CD14-positive monocyte (primary cell): Measurements from ENCODE around the gene CCDC40. TPM values are rescaled to one million over a fixed set of nuclear protein-coding genes. Genes with fewer than 3 reads are reported as not detected.

ENCODE experiments used
- DNase-seq, 3 donors: peaks; one replicate each; pipeline ENCODE4 v3.0.0-alpha.2; 2011 to 2022
- H2AFZ ChIP-seq: 2 replicates; pipeline ENCODE4 v1.6.0; 2012; ENCODE audit warnings: mild to moderate bottlenecking, low read depth, low read length, inconsistent platforms; ENCODE audit not compliant: insufficient read depth, poor library complexity, severe bottlenecking
- H3K27ac ChIP-seq, 2 donors: 1 replicate in 1 of 2; 2 replicates in 1 of 2; pipeline ENCODE4 v1.5.1; 2012 to 2013; ENCODE audit warnings: low read length in 2 of 2, control low read depth in 1 of 2, inconsistent platforms in 1 of 2, low read depth in 1 of 2, mild to moderate bottlenecking in 1 of 2
- H3K27me3 ChIP-seq, 2 donors: one replicate each; pipeline versions ENCODE4 v1.6.0 to v1.6.1; 2011 to 2013; ENCODE audit warnings: low read length in 2 of 2; ENCODE audit not compliant: control insufficient read depth in 2 of 2, insufficient read depth in 2 of 2
- H3K36me3 ChIP-seq, 2 donors: replicated peaks in 1 of 2; 1 replicate in 1 of 2; 2 replicates in 1 of 2; pipeline versions ENCODE4 v1.5.1 to v1.6.1; 2012 to 2013; ENCODE audit warnings: low read length in 2 of 2, control low read depth in 1 of 2, inconsistent platforms in 1 of 2, mild to moderate bottlenecking in 1 of 2; ENCODE audit not compliant: insufficient read depth in 2 of 2, control insufficient read depth in 1 of 2
- H3K4me1 ChIP-seq, 2 donors: 1 replicate in 1 of 2; 2 replicates in 1 of 2; pipeline versions ENCODE4 v1.5.1 to v1.6.1; 2012 to 2013; ENCODE audit warnings: low read length in 2 of 2, control low read depth in 1 of 2, inconsistent platforms in 1 of 2, mild to moderate bottlenecking in 1 of 2, moderate library complexity in 1 of 2; ENCODE audit not compliant: insufficient read depth in 2 of 2, control insufficient read depth in 1 of 2
- H3K4me2 ChIP-seq: replicated peaks from 2 replicates; pipeline ENCODE3; 2012; ENCODE audit warnings: low read length, moderate library complexity, mild to moderate bottlenecking; ENCODE audit not compliant: poor library complexity, severe bottlenecking; ENCODE audit errors: extremely low read depth
- H3K4me3 ChIP-seq, 3 experiments: fragments of 200-600 bp in 1 of 3; sonication (generic) in 1 of 3; replicated peaks in 1 of 3; 1 replicate in 2 of 3; 2 replicates in 1 of 3; pipeline ENCODE4 v1.5.1; 2011 to 2013; ENCODE audit warnings: low read length in 3 of 3, mild to moderate bottlenecking in 3 of 3, control low read depth in 2 of 3, low read depth in 2 of 3, inconsistent platforms in 1 of 3, moderate library complexity in 1 of 3
- H3K79me2 ChIP-seq: 2 replicates; pipeline ENCODE4 v1.6.0; 2012; ENCODE audit warnings: mild to moderate bottlenecking, control low read depth, inconsistent platforms, low read length, moderate library complexity; ENCODE audit not compliant: insufficient read depth
- H3K9ac ChIP-seq: 2 replicates; pipeline ENCODE4 v1.6.0; 2017; ENCODE audit warnings: low read length, mild to moderate bottlenecking; ENCODE audit not compliant: insufficient read depth, poor library complexity, severe bottlenecking
- H3K9me3 ChIP-seq, 2 donors: replicated peaks in 1 of 2; 1 replicate in 1 of 2; 2 replicates in 1 of 2; pipeline versions ENCODE4 v1.5.1 to v1.6.1; 2012 to 2013; ENCODE audit warnings: low read length in 2 of 2, control low read depth in 1 of 2; ENCODE audit not compliant: control insufficient read depth in 1 of 2, insufficient read depth in 1 of 2
- H4K20me1 ChIP-seq: 2 replicates; pipeline ENCODE4 v1.6.0; 2012; ENCODE audit warnings: mild to moderate bottlenecking, low read length, control low read depth, moderate library complexity; ENCODE audit not compliant: insufficient read depth
- H3K27ac Mint-ChIP-seq, 7 donors: one replicate each; pipeline ENCODE4 v1.8.0; 2020; ENCODE audit warnings: mild to moderate bottlenecking in 7 of 7, mixed read lengths in 7 of 7, moderate library complexity in 6 of 7, inconsistent platforms in 2 of 7
- H3K27me3 Mint-ChIP-seq, 3 donors: one replicate each; pipeline ENCODE4 v1.8.0; 2021 to 2022; ENCODE audit warnings: low read depth in 3 of 3, mild to moderate bottlenecking in 3 of 3, mixed read lengths in 3 of 3, moderate library complexity in 3 of 3, inconsistent platforms in 1 of 3
- H3K36me3 Mint-ChIP-seq, 2 donors: one replicate each; pipeline ENCODE4 v1.8.0; 2020; ENCODE audit warnings: mixed read lengths in 2 of 2, inconsistent platforms in 1 of 2, mild to moderate bottlenecking in 1 of 2
- H3K4me1 Mint-ChIP-seq: one replicate; pipeline ENCODE4 v1.8.0; 2020; ENCODE audit warnings: mild to moderate bottlenecking, mixed read lengths
- H3K4me3 Mint-ChIP-seq, 2 donors: one replicate each; pipeline ENCODE4 v1.8.0; 2020; ENCODE audit warnings: mild to moderate bottlenecking in 2 of 2, mixed read lengths in 2 of 2, moderate library complexity in 1 of 2
- H3K9me3 Mint-ChIP-seq, 7 donors: one replicate each; pipeline ENCODE4 v1.8.0; 2020 to 2022; ENCODE audit warnings: mixed read lengths in 7 of 7, mild to moderate bottlenecking in 6 of 7, moderate library complexity in 6 of 7, inconsistent platforms in 2 of 7
- WGBS: methylation state at CpG from one replicate; pipeline ENCODE4 v1.1.5; 2013; ENCODE audit warnings: missing lambda C conversion rate; ENCODE audit not compliant: insufficient coverage; 5-methylcytosine and 5-hydroxymethylcytosine counted together
- intact Hi-C, 2 donors: fragments of 100-400 bp; cut with micrococcal nuclease; formaldehyde crosslinking; loops; one replicate each; pipeline versions ENCODE4 v1.15.0 to v1.15.1; 2023
- polyA plus RNA-seq, 3 donors: library from polyadenylated mRNA; depleted of rRNA in 1 of 3; unstranded in 2 of 3; stranded (reverse) in 1 of 3; fragments of 300-500 nt in 2 of 3; fragments of >200 nt in 1 of 3; fragmentation: Illumina TruSeq in 2 of 3; gene quantifications; 1 replicate in 2 of 3; 2 replicates in 1 of 3; pipeline ENCODE4 v1.2.3, GENCODE V29; 2012 to 2021
- TF ChIP-seq, protein P1 (sequence below): fragments of 200-600 bp; IDR thresholded peaks from one replicate; pipeline ENCODE4 v1.8.0; 2022; ENCODE audit warnings: antibody characterized with exemption, mild to moderate bottlenecking

The CCDC40 gene
- polyA plus RNA-seq, 3 donors: 0.21 to 0.27 TPM; not detected in 1

DNA sequence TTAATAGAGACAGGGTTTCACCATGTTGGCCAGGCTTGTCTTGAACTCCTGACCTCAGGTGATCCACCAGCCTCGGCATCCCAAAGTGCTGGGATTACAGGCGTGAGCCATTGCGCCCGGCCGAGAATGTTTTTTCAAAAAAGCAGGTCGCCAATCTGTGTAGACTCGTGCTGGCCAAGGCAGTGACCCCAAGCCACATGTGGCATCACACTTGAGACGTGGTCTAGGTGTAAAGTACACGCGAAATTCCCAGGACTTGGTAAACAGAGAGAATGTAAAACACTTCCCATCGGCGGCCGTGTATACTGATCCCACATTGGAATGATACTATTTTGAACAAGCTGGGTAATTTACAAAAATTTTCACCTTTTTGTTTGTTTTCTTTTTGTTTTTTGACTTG, 41.8 kb upstream of the CCDC40 start:
- Histone ChIP-seq H3K36me3 (no peaks in the 10 kb centered on the region), H4K20me1 (no peaks in the 10 kb centered on the region), H3K9me3 (no peaks in the 10 kb centered on the region), H3K27me3 (peaks cover 0 to 7% of the 10 kb centered on the region in 2 donors), H3K9ac (no peak overlapping the region), H3K79me2 (no peaks in the 10 kb centered on the region), H3K4me1 (peaks cover 54 to 68% of the 10 kb centered on the region in 2 donors), H3K4me3 (no peak overlapping the region), H2AFZ (no peak overlapping the region), H3K4me2 (no peak overlapping the region), H3K27ac (no peak overlapping the region)
- intact Hi-C loops: loop anchor here in 1 of 2 donors (5.0 kb wide), 1 partner anchor 202 kb away; no protein-coding TSS in a partner anchor
- peaks cover 13 to 20% (median 17%) of the 10 kb centered on the region in 3 donors for H3K27me3 Mint-ChIP-seq
- peaks cover 0 to 4% of the 10 kb centered on the region in 2 donors for H3K36me3 Mint-ChIP-seq
- TF ChIP-seq, protein P1, sequence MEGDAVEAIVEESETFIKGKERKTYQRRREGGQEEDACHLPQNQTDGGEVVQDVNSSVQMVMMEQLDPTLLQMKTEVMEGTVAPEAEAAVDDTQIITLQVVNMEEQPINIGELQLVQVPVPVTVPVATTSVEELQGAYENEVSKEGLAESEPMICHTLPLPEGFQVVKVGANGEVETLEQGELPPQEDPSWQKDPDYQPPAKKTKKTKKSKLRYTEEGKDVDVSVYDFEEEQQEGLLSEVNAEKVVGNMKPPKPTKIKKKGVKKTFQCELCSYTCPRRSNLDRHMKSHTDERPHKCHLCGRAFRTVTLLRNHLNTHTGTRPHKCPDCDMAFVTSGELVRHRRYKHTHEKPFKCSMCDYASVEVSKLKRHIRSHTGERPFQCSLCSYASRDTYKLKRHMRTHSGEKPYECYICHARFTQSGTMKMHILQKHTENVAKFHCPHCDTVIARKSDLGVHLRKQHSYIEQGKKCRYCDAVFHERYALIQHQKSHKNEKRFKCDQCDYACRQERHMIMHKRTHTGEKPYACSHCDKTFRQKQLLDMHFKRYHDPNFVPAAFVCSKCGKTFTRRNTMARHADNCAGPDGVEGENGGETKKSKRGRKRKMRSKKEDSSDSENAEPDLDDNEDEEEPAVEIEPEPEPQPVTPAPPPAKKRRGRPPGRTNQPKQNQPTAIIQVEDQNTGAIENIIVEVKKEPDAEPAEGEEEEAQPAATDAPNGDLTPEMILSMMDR: no peak
- DNase-seq: no peak
- no peaks in the 10 kb centered on the region for H3K9me3 Mint-ChIP-seq
- peak overlapping the region in 4 of 7 donors; percentile 15 to 95 (median 85) for H3K27ac Mint-ChIP-seq
- H3K4me1 Mint-ChIP-seq: peaks cover 53% of the 10 kb centered on the region
- H3K4me3 Mint-ChIP-seq: no peak overlapping the region
- 94% methylated on average over 11 of the region's 13 CpGs for WGBS

DNA sequence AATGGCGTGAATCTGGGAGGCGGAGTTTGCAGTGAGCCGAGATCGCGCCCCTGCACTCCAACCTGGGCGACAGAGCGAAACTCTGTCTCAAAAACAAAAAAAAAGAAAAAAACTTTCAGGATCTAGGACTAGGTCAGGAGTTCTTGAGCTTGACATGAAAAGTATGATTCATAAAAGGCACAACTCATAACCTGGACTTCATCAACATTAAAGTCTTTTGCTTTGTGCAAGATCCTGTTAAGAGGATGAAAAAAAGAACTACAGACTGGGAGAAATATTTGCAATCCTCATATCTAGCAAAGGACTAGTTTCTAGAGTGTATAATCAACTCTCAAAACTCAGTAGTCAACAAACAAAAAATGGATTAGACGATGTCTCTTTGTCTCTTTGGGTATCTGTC, 40.7 kb upstream of the CCDC40 start:
- H3K79me2 ChIP-seq: no peaks in the 10 kb centered on the region
- H3K4me3 Mint-ChIP-seq: no peak overlapping the region
- intact Hi-C loops: no loop called here
- H2AFZ ChIP-seq: no peak overlapping the region
- peaks cover 54 to 68% of the 10 kb centered on the region in 2 donors for H3K4me1 ChIP-seq
- H3K27ac Mint-ChIP-seq: peak overlapping the region in 5 of 7 donors; percentile 95 to 99 (median 97)
- H3K4me3 ChIP-seq: no peak overlapping the region
- WGBS: no CpG with 5 or more reads among the region's 8 CpGs
- H4K20me1 ChIP-seq: no peaks in the 10 kb centered on the region
- no peak overlapping the region for H3K9ac ChIP-seq
- H3K9me3 ChIP-seq: peaks cover 0 to 3% of the 10 kb centered on the region in 2 donors
- DNase-seq: peak in 1 of 3 donors; percentile 43
- peaks cover 0 to 5% (median 0%) of the 10 kb centered on the region in 7 donors for H3K9me3 Mint-ChIP-seq
- H3K27me3 ChIP-seq: peaks cover 0 to 7% of the 10 kb centered on the region in 2 donors
- peak overlapping the region in 1 of 2 donors; percentile 96 for H3K27ac ChIP-seq
- H3K4me1 Mint-ChIP-seq: peaks cover 53% of the 10 kb centered on the region
- no peaks in the 10 kb centered on the region for H3K36me3 ChIP-seq
- peaks cover 3 to 4% of the 10 kb centered on the region in 2 donors for H3K36me3 Mint-ChIP-seq
- H3K4me2 ChIP-seq: no peak overlapping the region
- TF ChIP-seq, protein P1: no peak
- peaks cover 10 to 16% (median 15%) of the 10 kb centered on the region in 3 donors for H3K27me3 Mint-ChIP-seq
